Cardiac muscle cell (in vitro differentiated cells and primary cell): ENCODE data around the gene NTMT2. TPM values are rescaled to one million over a fixed set of nuclear protein-coding genes. Genes with fewer than 3 reads are reported as not detected.

Experiments
- DNase-seq, 2 donors: peaks; one replicate each; pipeline versions ENCODE4 v3.0.0 to v3.0.0-alpha.2; 2010 to 2017; ENCODE audit warnings: low read depth in 1 of 2, low spot score in 1 of 2
- H3K27ac ChIP-seq: fragments of 200-600 bp; sonication (generic); 2 replicates; pipeline ENCODE4 v1.5.1; 2016
- H3K27me3 ChIP-seq: fragments of 200-600 bp; sonication (generic); 2 replicates; pipeline ENCODE4 v1.6.0; 2016; ENCODE audit warnings: control low read depth
- H3K36me3 ChIP-seq: fragments of 200-600 bp; sonication (generic); 2 replicates; pipeline ENCODE4 v1.5.1; 2016; ENCODE audit warnings: control low read depth
- H3K4me1 ChIP-seq: fragments of 200-600 bp; sonication (generic); 2 replicates; pipeline ENCODE4 v1.8.1; 2017; ENCODE audit warnings: low read depth, mild to moderate bottlenecking, mixed run types
- H3K4me3 ChIP-seq: fragments of 200-600 bp; sonication (generic); 2 replicates; pipeline ENCODE4 v1.5.1; 2016; ENCODE audit warnings: mild to moderate bottlenecking
- H3K9me3 ChIP-seq: fragments of 200-600 bp; sonication (generic); 2 replicates; pipeline ENCODE4 v1.5.1; 2017; ENCODE audit warnings: low read depth, mild to moderate bottlenecking, control low read depth
- polyA plus RNA-seq: library from polyadenylated mRNA; unstranded; fragments of >200 nt; fragmentation: Nextera tagmentation; extraction: Ambion mirVana; gene quantifications from 2 replicates; pipeline ENCODE4 v1.2.1, GENCODE V29; 2016
- total RNA-seq: library from RNA; depleted of rRNA; stranded (reverse); fragments of >200 nt; gene quantifications from 2 replicates; pipeline ENCODE4 v1.2.3, GENCODE V29; 2016
- TF ChIP-seq, protein P1 (sequence below): IDR thresholded peaks from 2 replicates; pipeline ENCODE4 v1.5.1; 2012; ENCODE audit warnings: low read depth, mild to moderate bottlenecking, low read length

The NTMT2 gene
- total and polyA plus RNA-seq, 2 experiments from 2014 or later, result 0.55 TPM; not detected in 1

DNA sequence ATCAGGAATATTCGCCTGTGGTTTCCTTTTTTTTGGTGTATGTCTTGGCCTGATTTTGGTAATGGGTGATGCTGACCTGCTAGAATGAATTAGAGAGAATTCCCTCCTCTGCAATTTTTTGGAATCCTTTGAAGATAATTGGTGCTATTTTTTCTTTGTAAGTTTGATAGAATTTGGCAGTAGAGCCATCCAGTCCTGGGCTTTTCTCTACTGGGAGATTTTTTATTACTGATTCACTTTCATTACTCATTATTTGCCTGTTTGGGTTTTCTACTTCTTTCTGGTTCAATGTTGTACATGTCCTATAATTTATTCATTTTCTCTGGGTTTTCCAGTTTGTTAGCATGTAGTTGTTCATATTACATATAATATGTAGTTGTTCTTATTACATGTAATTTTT lies 48.7 kb downstream of the NTMT2 start:
- H3K4me1 ChIP-seq, result no peaks in the 10 kb centered on the region
- H3K36me3 ChIP-seq, result no peaks in the 10 kb centered on the region
- H3K9me3 ChIP-seq, result no peaks in the 10 kb centered on the region
- no peak for DNase-seq
- H3K27ac ChIP-seq, result no peak overlapping the region
- H3K4me3 ChIP-seq, result no peak overlapping the region
- TF ChIP-seq, protein P1, sequence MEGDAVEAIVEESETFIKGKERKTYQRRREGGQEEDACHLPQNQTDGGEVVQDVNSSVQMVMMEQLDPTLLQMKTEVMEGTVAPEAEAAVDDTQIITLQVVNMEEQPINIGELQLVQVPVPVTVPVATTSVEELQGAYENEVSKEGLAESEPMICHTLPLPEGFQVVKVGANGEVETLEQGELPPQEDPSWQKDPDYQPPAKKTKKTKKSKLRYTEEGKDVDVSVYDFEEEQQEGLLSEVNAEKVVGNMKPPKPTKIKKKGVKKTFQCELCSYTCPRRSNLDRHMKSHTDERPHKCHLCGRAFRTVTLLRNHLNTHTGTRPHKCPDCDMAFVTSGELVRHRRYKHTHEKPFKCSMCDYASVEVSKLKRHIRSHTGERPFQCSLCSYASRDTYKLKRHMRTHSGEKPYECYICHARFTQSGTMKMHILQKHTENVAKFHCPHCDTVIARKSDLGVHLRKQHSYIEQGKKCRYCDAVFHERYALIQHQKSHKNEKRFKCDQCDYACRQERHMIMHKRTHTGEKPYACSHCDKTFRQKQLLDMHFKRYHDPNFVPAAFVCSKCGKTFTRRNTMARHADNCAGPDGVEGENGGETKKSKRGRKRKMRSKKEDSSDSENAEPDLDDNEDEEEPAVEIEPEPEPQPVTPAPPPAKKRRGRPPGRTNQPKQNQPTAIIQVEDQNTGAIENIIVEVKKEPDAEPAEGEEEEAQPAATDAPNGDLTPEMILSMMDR, result no peak
- H3K27me3 ChIP-seq, result no peaks in the 10 kb centered on the region

DNA sequence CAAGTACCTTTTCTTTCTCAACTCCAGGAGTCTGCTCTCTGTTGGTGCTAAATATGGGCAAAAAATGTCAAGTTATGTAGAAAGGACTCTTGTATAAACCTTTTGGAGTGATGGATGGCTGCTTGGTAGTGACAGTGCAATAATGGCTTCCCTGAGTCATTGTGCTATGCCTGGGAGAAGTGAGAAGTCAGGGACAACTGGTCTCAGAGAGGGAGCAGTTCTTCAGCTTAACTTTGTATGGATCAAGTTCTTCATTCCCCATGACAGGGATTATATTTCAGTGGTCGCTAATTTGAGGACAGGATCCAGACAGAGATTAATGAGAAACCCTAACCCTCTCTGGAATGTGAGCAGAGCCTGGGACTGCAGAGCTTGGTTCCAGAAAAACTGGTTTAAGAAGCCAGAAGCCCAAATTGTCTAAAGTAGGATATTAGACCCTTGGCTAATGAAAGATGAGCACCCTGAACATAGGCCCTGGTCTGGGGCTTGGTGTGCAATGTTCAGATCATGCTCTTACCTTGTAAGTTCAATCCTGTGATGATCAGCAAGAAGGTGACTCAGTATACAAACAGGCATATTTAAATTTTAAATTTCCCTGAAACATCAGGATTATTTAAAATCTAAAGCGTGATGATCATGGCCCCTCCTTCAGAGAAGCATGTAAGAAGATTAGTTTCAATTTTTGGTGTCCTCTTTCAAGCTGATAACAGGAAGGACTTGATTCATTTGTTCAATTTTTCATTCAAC lies 50.9 kb downstream of the NTMT2 start:
- H3K36me3 ChIP-seq, result no peaks in the 10 kb centered on the region
- no peak overlapping the region for H3K27ac ChIP-seq
- no peak overlapping the region for H3K4me3 ChIP-seq
- TF ChIP-seq, protein P1, result no peak
- no peaks in the 10 kb centered on the region for H3K27me3 ChIP-seq
- DNase-seq, result no peak
- no peaks in the 10 kb centered on the region for H3K4me1 ChIP-seq
- no peaks in the 10 kb centered on the region for H3K9me3 ChIP-seq

DNA sequence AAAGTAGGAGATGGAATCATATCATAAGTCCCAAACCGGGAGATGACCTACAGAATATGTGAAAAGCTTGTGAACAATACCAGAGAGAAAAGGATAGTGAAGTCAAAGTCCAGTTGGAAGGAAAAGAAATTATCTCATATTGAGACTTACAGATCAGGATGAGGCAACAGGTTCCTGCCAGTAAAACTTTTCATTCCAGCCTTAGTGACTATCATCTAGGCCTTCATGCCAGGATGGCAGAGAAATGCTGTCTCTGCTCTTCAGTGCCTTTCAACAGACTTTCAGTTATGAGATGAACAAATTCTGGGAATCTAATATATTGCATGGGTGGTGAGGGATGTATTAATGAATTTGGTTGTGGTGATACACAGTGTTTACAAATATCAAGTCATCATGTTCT lies 52.3 kb downstream of the NTMT2 start:
- DNase-seq, result no peak
- H3K27me3 ChIP-seq, result no peaks in the 10 kb centered on the region
- no peak overlapping the region for H3K4me3 ChIP-seq
- H3K27ac ChIP-seq, result no peak overlapping the region
- H3K4me1 ChIP-seq, result no peaks in the 10 kb centered on the region
- TF ChIP-seq, protein P1, result no peak
- no peaks in the 10 kb centered on the region for H3K36me3 ChIP-seq
- no peaks in the 10 kb centered on the region for H3K9me3 ChIP-seq

DNA sequence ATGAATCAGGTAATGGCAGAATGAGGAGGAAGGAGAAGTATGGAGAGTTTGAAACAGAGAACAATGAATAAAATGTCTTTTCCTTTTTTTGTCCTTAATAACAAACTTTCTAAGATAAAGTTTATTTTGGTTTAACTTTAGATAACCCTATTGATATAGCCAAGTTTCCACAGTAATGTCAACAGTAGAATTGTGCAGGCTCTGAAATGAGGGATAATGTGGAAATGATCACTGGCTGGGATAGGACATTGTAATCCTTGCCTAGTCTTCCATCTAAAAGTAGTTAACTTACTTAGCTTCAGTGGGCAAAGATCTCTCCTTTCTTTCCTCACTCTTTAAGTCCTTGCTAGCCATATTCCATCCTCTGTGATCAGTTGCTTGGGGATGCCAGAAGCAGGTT lies 52.8 kb downstream of the NTMT2 start:
- no peaks in the 10 kb centered on the region for H3K36me3 ChIP-seq
- H3K27me3 ChIP-seq, result no peaks in the 10 kb centered on the region
- H3K9me3 ChIP-seq, result no peaks in the 10 kb centered on the region
- H3K4me3 ChIP-seq, result no peak overlapping the region
- no peaks in the 10 kb centered on the region for H3K4me1 ChIP-seq
- no peak overlapping the region for H3K27ac ChIP-seq
- TF ChIP-seq, protein P1, result no peak
- DNase-seq, result no peak

DNA sequence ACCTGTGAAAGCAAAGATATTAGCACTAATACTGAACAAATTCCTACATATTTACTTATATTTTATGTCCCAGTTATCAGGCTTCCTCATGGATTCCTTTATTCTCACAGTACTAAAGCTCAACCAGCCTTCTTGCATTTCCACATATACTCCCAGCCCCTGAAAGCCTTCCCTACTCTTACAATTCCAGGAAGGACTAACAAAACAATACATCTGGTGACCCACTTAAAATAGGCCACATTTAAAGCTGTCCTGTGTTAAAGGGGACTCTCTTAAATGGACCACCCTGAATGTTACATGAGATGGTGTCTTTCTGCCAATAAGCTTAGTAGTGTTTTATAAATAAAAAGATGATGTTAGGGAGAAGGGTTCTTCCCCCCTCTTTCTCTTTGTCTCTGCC lies 54.4 kb downstream of the NTMT2 start:
- TF ChIP-seq, protein P1, result no peak
- Histone ChIP-seq H3K9me3 (no peaks in the 10 kb centered on the region), H3K4me3 (no peak overlapping the region), H3K27me3 (no peaks in the 10 kb centered on the region), H3K4me1 (peaks cover 6% of the 10 kb centered on the region), H3K36me3 (no peaks in the 10 kb centered on the region), H3K27ac (no peak overlapping the region)
- no peak for DNase-seq
